PC-3 (cell line): ENCODE data around the gene HNRNPUL2. TPM values are rescaled to one million over a fixed set of nuclear protein-coding genes. Genes with fewer than 3 reads are reported as not detected.

ENCODE experiments used
- ATAC-seq: fragments of 200-7000 bp; cut with Tn5 transposase; 2 replicates; pipeline ENCODE4 v1.9.1; 2020; ENCODE audit warnings: mild to moderate bottlenecking, moderate library complexity
- Bru-seq: library from RNA; stranded (reverse); fragments of 400-500 nt; gene quantifications from one replicate; lab custom pipeline; 2021; lab: Mats Ljungman, UMichigan
- BruChase-seq, 2 experiments: library from RNA; stranded (reverse); fragments of 400-500 nt; gene quantifications; one replicate each; lab custom pipeline; 2021; lab: Mats Ljungman, UMichigan
- BruUV-seq: library from RNA; stranded (reverse); fragments of 400-500 nt; replicated peaks from 2 replicates; lab custom pipeline; 2021; lab: Mats Ljungman, UMichigan
- CTCF ChIA-PET: fragments of 300-600 bp; sonication (Branson Sonifier 250); formaldehyde crosslinking; loops from one replicate; lab custom pipeline; 2022; ENCODE audit warnings: antibody characterized with exemption; lab: Charles Lee
- POLR2A ChIA-PET: fragments of 300-600 bp; sonication (Branson Sonifier 250); formaldehyde crosslinking; loops from one replicate; lab custom pipeline; 2022; ENCODE audit warnings: antibody characterized with exemption; ENCODE audit not compliant: unreplicated experiment; lab: Charles Lee
- DNase-seq: peaks from one replicate; pipeline ENCODE4 v3.0.0-alpha.2; 2015
- H2AFZ ChIP-seq: fragments of 300-600 bp; sonication (generic); 2 replicates; pipeline ENCODE4 v1.6.0; 2016; ENCODE audit warnings: antibody characterized with exemption, low read length
- H3F3A ChIP-seq: fragments of 300-600 bp; sonication (generic); one replicate; pipeline ENCODE4 v1.6.0; 2017; ENCODE audit warnings: antibody characterized with exemption, low read length, control low read depth, mild to moderate bottlenecking; ENCODE audit not compliant: unreplicated experiment
- H3K27ac ChIP-seq: fragments of 300-600 bp; sonication (generic); 2 replicates; pipeline ENCODE4 v1.5.1; 2016; ENCODE audit warnings: mild to moderate bottlenecking, low read length
- H3K27me3 ChIP-seq: fragments of 300-600 bp; sonication (generic); 2 replicates; pipeline ENCODE4 v1.6.1; 2016; ENCODE audit warnings: low read length, mixed read lengths
- H3K36me3 ChIP-seq: fragments of 300-600 bp; sonication (generic); 2 replicates; pipeline ENCODE4 v1.6.1; 2016; ENCODE audit warnings: low read depth, mixed run types, low read length, mixed read lengths
- H3K4me1 ChIP-seq: fragments of 300-600 bp; sonication (generic); 2 replicates; pipeline ENCODE4 v1.5.1; 2016; ENCODE audit warnings: low read length; ENCODE audit not compliant: insufficient read depth
- H3K4me2 ChIP-seq: fragments of 300-600 bp; sonication (generic); 2 replicates; pipeline ENCODE4 v1.6.0; 2016; ENCODE audit warnings: low read length
- H3K4me3 ChIP-seq: fragments of 300-600 bp; sonication (generic); 2 replicates; pipeline ENCODE4 v1.5.1; 2016; ENCODE audit warnings: mild to moderate bottlenecking, low read length, mixed read lengths
- H3K79me2 ChIP-seq: fragments of 300-600 bp; sonication (generic); 2 replicates; pipeline ENCODE4 v1.6.1; 2017; ENCODE audit warnings: low read length, mixed read lengths
- H3K9ac ChIP-seq: fragments of 300-600 bp; sonication (generic); 2 replicates; pipeline ENCODE4 v1.6.0; 2016; ENCODE audit warnings: mild to moderate bottlenecking, low read length
- H3K9me2 ChIP-seq: fragments of 300-600 bp; sonication (generic); replicated peaks from 2 replicates; pipeline ENCODE4 v1.6.1; 2016; ENCODE audit warnings: mixed run types, low read length, mixed read lengths
- H3K9me3 ChIP-seq: fragments of 300-600 bp; sonication (generic); 2 replicates; pipeline ENCODE4 v1.6.1; 2016; ENCODE audit warnings: low read length, mixed read lengths
- H4K20me1 ChIP-seq: fragments of 300-600 bp; sonication (generic); 2 replicates; pipeline ENCODE4 v1.6.1; 2016; ENCODE audit warnings: low read length, mixed read lengths
- CTCF ChIP-seq: fragments of 300-600 bp; sonication (generic); conservative IDR thresholded peaks from 2 replicates; pipeline ENCODE4 v1.5.1; 2017; ENCODE audit warnings: antibody characterized with exemption, low read depth, mild to moderate bottlenecking, low read length
- EZH2 ChIP-seq: fragments of 300-600 bp; sonication (generic); IDR thresholded peaks from one replicate; pipeline ENCODE4 v1.6.1; 2017; ENCODE audit warnings: antibody characterized with exemption, mild to moderate bottlenecking, low read length; ENCODE audit not compliant: unreplicated experiment
- EZH2phosphoT487 ChIP-seq: fragments of 300-600 bp; sonication (generic); IDR thresholded peaks from 2 replicates; pipeline ENCODE4 v1.6.1; 2018; ENCODE audit warnings: mild to moderate bottlenecking, antibody characterized with exemption, low read length, borderline replicate concordance
- intact Hi-C: fragments of 100-400 bp; cut with micrococcal nuclease; formaldehyde crosslinking; loops from 2 replicates; pipeline ENCODE4 v1.9.0; 2023
- long read RNA-seq: library from polyadenylated mRNA; unstranded; transcript quantifications from one replicate; pipeline ENCODE4 v2.0.0, GENCODE V29; 2021; ENCODE audit not compliant: unreplicated experiment
- total RNA-seq: library from RNA; depleted of rRNA; stranded (reverse); fragments of >200 nt; gene quantifications from 2 replicates; pipeline ENCODE4 v1.2.3, GENCODE V29; 2014; rRNA removed

Gene HNRNPUL2
- total RNA-seq (15.5 and 25.4 TPM in 2 replicates), Bru-seq, nascent RNA (percentile 95 among the genes with signal in this experiment), BruChase-seq, experiment 1, labeled RNA remaining after a 6-hour chase (percentile 99 among the genes with signal in this experiment), BruChase-seq, experiment 2, labeled RNA remaining after a 2-hour chase (percentile 99 among the genes with signal in this experiment)
- long read RNA-seq, full-length matches to known transcripts = 1 of 19 reads
- long read RNA-seq, partial matches to known transcripts = 1 of 19 reads
- long read RNA-seq, other reads (novel, unspliced or antisense) = 17 of 19 reads

- intact Hi-C loops = loop anchor here (2.0 to 10.0 kb wide), 4 partner anchors 50 to 1457 kb away; partner anchors contain the start of genes SLC3A2, STIP1 and UBXN1
- ChIA-PET POLR2A (interaction anchor here (0.5 to 2.8 kb wide), 11 partner anchors 27 to 1512 kb away, joined by 3 to 19 read pairs (median 5); partner anchors contain the start of genes C11orf98, CSKMT, LBHD1 and TAF6L), CTCF (interaction anchor here (0.6 to 1.5 kb wide), 6 partner anchors 11 to 153 kb away, joined by 3 to 9 read pairs (median 4); partner anchors contain the start of genes LBHD1 and TMEM179B)
- no TSS peak for BruUV-seq
- no peaks in the 10 kb centered on the region for H3K9me3 ChIP-seq
- H3K4me3 ChIP-seq = peak within 1 kb of the TSS; percentile 91
- H3K9ac ChIP-seq = peak within 1 kb of the TSS; percentile 85
- H4K20me1 ChIP-seq = peaks cover 40% of the 10 kb centered on the region
- H3K4me1 ChIP-seq = peaks cover 9% of the 10 kb centered on the region
- peaks cover 80% of the 10 kb centered on the region for H3K79me2 ChIP-seq
- peak within 1 kb of the TSS; percentile 97 for H2AFZ ChIP-seq
- H3F3A ChIP-seq = no peaks in the 10 kb centered on the region
- H3K4me2 ChIP-seq = peak within 1 kb of the TSS; percentile 88
- TF ChIP-seq EZH2phosphoT487 (no peak), CTCF (no peak), EZH2 (no peak)
- no peaks in the 10 kb centered on the region for H3K9me2 ChIP-seq
- H3K27ac ChIP-seq = peak within 1 kb of the TSS; percentile 90
- H3K27me3 ChIP-seq = no peaks in the 10 kb centered on the region
- ATAC-seq (peak; percentile 82), DNase-seq (peak; percentile 100)
- H3K36me3 ChIP-seq = peaks cover 23% of the 10 kb centered on the region
Observed at GRCh38 chr11:62727165-62727871, at the start of gene HNRNPUL2. Gene HNRNPUL2, minus strand, starts transcription at chr11:62727457. Its CDS starts 301 bp downstream, at chr11:62727156.

- no peak for ATAC-seq
- no peak for DNase-seq
Observed at GRCh38 chr11:62775646-62776045, 48.4 kb upstream of the HNRNPUL2 start.

More at GRCh38 chr11:62775646-62776045, 48.4 kb upstream of the HNRNPUL2 start:
- peaks cover under 1% of the 10 kb centered on the region for H3F3A ChIP-seq
- H2AFZ ChIP-seq = no peak overlapping the region
- peaks cover 14% of the 10 kb centered on the region for H3K36me3 ChIP-seq
- intact Hi-C loops = no loop called here
- H3K4me2 ChIP-seq = no peak overlapping the region
- no peak overlapping the region for H3K9ac ChIP-seq
- H3K79me2 ChIP-seq = peaks cover 20% of the 10 kb centered on the region
- no peak overlapping the region for H3K27ac ChIP-seq
- H4K20me1 ChIP-seq = no peaks in the 10 kb centered on the region
- H3K4me1 ChIP-seq = peaks cover 9% of the 10 kb centered on the region
- TF ChIP-seq EZH2 (no peak), CTCF (no peak), EZH2phosphoT487 (no peak)
- no peaks in the 10 kb centered on the region for H3K9me2 ChIP-seq
- no peaks in the 10 kb centered on the region for H3K9me3 ChIP-seq
- ChIA-PET CTCF (no interaction called here), POLR2A (interaction anchor here (0.5 kb wide), 1 partner anchor 686 kb away, joined by 3 read pairs; no protein-coding TSS in a partner anchor)
- no peaks in the 10 kb centered on the region for H3K27me3 ChIP-seq
- H3K4me3 ChIP-seq = no peak overlapping the region
- no TSS peak for BruUV-seq
